Dendritic cell treated with granulocyte-macrophage colony-stimulating factor and Interleukin-4, amounts not matched to agents 40 ng/mL and 50 ng/mL, for 4 days (primary cell): Measurements from ENCODE around the gene ZNRF3.
"Not testable (repeated sequence)": the region's sequence is repeated elsewhere in the genome, so short reads cannot be mapped to it uniquely, and the experiment has no call there.

ENCODE experiments used
- H3K27ac Mint-ChIP-seq: one replicate; pipeline ENCODE4 v1.8.0; 2022; ENCODE audit warnings: mild to moderate bottlenecking, mixed read lengths
- H3K27me3 Mint-ChIP-seq: one replicate; pipeline ENCODE4 v1.8.0; 2022; ENCODE audit warnings: mild to moderate bottlenecking, mixed read lengths
- H3K36me3 Mint-ChIP-seq: one replicate; pipeline ENCODE4 v1.8.0; 2022; ENCODE audit warnings: low read depth, mixed read lengths
- H3K4me1 Mint-ChIP-seq: one replicate; pipeline ENCODE4 v1.8.0; 2022; ENCODE audit warnings: low read depth, mixed read lengths
- H3K4me3 Mint-ChIP-seq: one replicate; pipeline ENCODE4 v1.8.0; 2022; ENCODE audit warnings: mild to moderate bottlenecking, moderate library complexity, mixed read lengths
- H3K9me3 Mint-ChIP-seq: one replicate; pipeline ENCODE4 v1.8.0; 2022; ENCODE audit warnings: mixed read lengths
- intact Hi-C: fragments of 100-400 bp; cut with micrococcal nuclease; formaldehyde crosslinking; loops from one replicate; pipeline ENCODE4 v1.15.0; 2022

Gene ZNRF3

GRCh38 chr22:28869736-28870135, 13.6 kb upstream of the ZNRF3 start:
- Mint-ChIP-seq H3K36me3 (no peaks in the 10 kb centered on the region), H3K9me3 (peaks cover 9% of the 10 kb centered on the region), H3K27ac (no peak overlapping the region), H3K4me1 (peaks cover 5% of the 10 kb centered on the region), H3K27me3 (no peaks in the 10 kb centered on the region), H3K4me3 (no peak overlapping the region)
- intact Hi-C loops = no loop called here

- H3K4me3 Mint-ChIP-seq = no peak overlapping the region
- no peaks in the 10 kb centered on the region for H3K36me3 Mint-ChIP-seq
- no peaks in the 10 kb centered on the region for H3K9me3 Mint-ChIP-seq
- no peak overlapping the region for H3K27ac Mint-ChIP-seq
- H3K4me1 Mint-ChIP-seq = peaks cover 5% of the 10 kb centered on the region
- intact Hi-C loops = no loop called here
- H3K27me3 Mint-ChIP-seq = no peaks in the 10 kb centered on the region
Observed at GRCh38 chr22:28873183-28873963, 10.0 kb upstream of the ZNRF3 start.

- H3K27ac Mint-ChIP-seq = no peak overlapping the region
- H3K27me3 Mint-ChIP-seq = no peaks in the 10 kb centered on the region
- intact Hi-C loops = no loop called here
- no peaks in the 10 kb centered on the region for H3K36me3 Mint-ChIP-seq
- H3K4me3 Mint-ChIP-seq = no peak overlapping the region
- H3K9me3 Mint-ChIP-seq = no peaks in the 10 kb centered on the region
- H3K4me1 Mint-ChIP-seq = peaks cover 5% of the 10 kb centered on the region
Observed at GRCh38 chr22:28874061-28874460, 9.3 kb upstream of the ZNRF3 start.

- Mint-ChIP-seq H3K36me3 (no peaks in the 10 kb centered on the region), H3K4me1 (peaks cover 5% of the 10 kb centered on the region), H3K4me3 (no peak overlapping the region), H3K27me3 (no peaks in the 10 kb centered on the region), H3K27ac (no peak overlapping the region), H3K9me3 (no peaks in the 10 kb centered on the region)
- intact Hi-C loops = no loop called here
Observed at GRCh38 chr22:28874811-28875320, 8.5 kb upstream of the ZNRF3 start.

GRCh38 chr22:28882545-28882877, 861 bp upstream of the ZNRF3 start:
- Mint-ChIP-seq H3K4me3 (peak overlapping the region; percentile 80), H3K27ac (peak overlapping the region; percentile 70)

GRCh38 chr22:28883657-28883916, 215 bp downstream of the ZNRF3 start:
- Mint-ChIP-seq H3K36me3 (no peaks in the 10 kb centered on the region), H3K4me1 (peaks cover 11% of the 10 kb centered on the region), H3K9me3 (no peaks in the 10 kb centered on the region), H3K27me3 (peaks cover 27% of the 10 kb centered on the region), H3K27ac (no peak overlapping the region), H3K4me3 (peak overlapping the region; percentile 80)
- intact Hi-C loops = loop anchor here (5.0 kb wide), 1 partner anchor 269 kb away; no protein-coding TSS in a partner anchor

More at GRCh38 chr22:28882545-28882877, 861 bp upstream of the ZNRF3 start:
- Mint-ChIP-seq H3K9me3 (no peaks in the 10 kb centered on the region), H3K36me3 (no peaks in the 10 kb centered on the region), H3K4me1 (peaks cover 15% of the 10 kb centered on the region), H3K27me3 (peaks cover 27% of the 10 kb centered on the region)
- intact Hi-C loops = loop anchor here (5.0 kb wide), 1 partner anchor 270 kb away; no protein-coding TSS in a partner anchor

GRCh38 chr22:28883917-28884746, 760 bp downstream of the ZNRF3 start:
- H3K27ac Mint-ChIP-seq = no peak overlapping the region
- no peaks in the 10 kb centered on the region for H3K9me3 Mint-ChIP-seq
- H3K4me3 Mint-ChIP-seq = peak overlapping the region; percentile 50
- H3K36me3 Mint-ChIP-seq = no peaks in the 10 kb centered on the region
- H3K4me1 Mint-ChIP-seq = peaks cover 11% of the 10 kb centered on the region
- H3K27me3 Mint-ChIP-seq = peaks cover 27% of the 10 kb centered on the region
- intact Hi-C loops = loop anchor here (5.0 kb wide), 1 partner anchor 268 kb away; no protein-coding TSS in a partner anchor

GRCh38 chr22:28884747-28885350, 1.5 kb downstream of the ZNRF3 start:
- H3K4me3 Mint-ChIP-seq = peak overlapping the region; percentile 50
- no peaks in the 10 kb centered on the region for H3K36me3 Mint-ChIP-seq
- peaks cover 11% of the 10 kb centered on the region for H3K4me1 Mint-ChIP-seq
- no peak overlapping the region for H3K27ac Mint-ChIP-seq
- peaks cover 27% of the 10 kb centered on the region for H3K27me3 Mint-ChIP-seq
- no peaks in the 10 kb centered on the region for H3K9me3 Mint-ChIP-seq
- intact Hi-C loops = loop anchor here (5.0 kb wide), 1 partner anchor 267 kb away; no protein-coding TSS in a partner anchor

- H3K4me3 Mint-ChIP-seq = no peak overlapping the region
- peaks cover 11% of the 10 kb centered on the region for H3K4me1 Mint-ChIP-seq
- H3K9me3 Mint-ChIP-seq = no peaks in the 10 kb centered on the region
- intact Hi-C loops = no loop called here
- peaks cover 27% of the 10 kb centered on the region for H3K27me3 Mint-ChIP-seq
- no peak overlapping the region for H3K27ac Mint-ChIP-seq
- no peaks in the 10 kb centered on the region for H3K36me3 Mint-ChIP-seq
Observed at GRCh38 chr22:28885939-28886338, 2.6 kb downstream of the ZNRF3 start.

GRCh38 chr22:28886679-28887078, 3.3 kb downstream of the ZNRF3 start:
- H3K27ac Mint-ChIP-seq, H3K36me3 Mint-ChIP-seq, H3K9me3 Mint-ChIP-seq, intact Hi-C loops, H3K4me3 Mint-ChIP-seq: not testable (repeated sequence)
- H3K27me3 Mint-ChIP-seq = peaks cover 27% of the 10 kb centered on the region
- H3K4me1 Mint-ChIP-seq = peaks cover 11% of the 10 kb centered on the region

GRCh38 chr22:28887725-28888459, 4.5 kb downstream of the ZNRF3 start:
- H3K27ac Mint-ChIP-seq = no peak overlapping the region
- intact Hi-C loops = no loop called here
- H3K9me3 Mint-ChIP-seq = no peaks in the 10 kb centered on the region
- peaks cover 2% of the 10 kb centered on the region for H3K4me1 Mint-ChIP-seq
- peaks cover 26% of the 10 kb centered on the region for H3K27me3 Mint-ChIP-seq
- H3K36me3 Mint-ChIP-seq = no peaks in the 10 kb centered on the region
- no peak overlapping the region for H3K4me3 Mint-ChIP-seq

- Mint-ChIP-seq H3K9me3 (no peaks in the 10 kb centered on the region), H3K27ac (no peak overlapping the region), H3K4me1 (no peaks in the 10 kb centered on the region), H3K4me3 (no peak overlapping the region), H3K36me3 (no peaks in the 10 kb centered on the region), H3K27me3 (peaks cover 20% of the 10 kb centered on the region)
- intact Hi-C loops = no loop called here
Observed at GRCh38 chr22:28889478-28890024, 6.2 kb downstream of the ZNRF3 start.

GRCh38 chr22:28891156-28891733, 7.9 kb downstream of the ZNRF3 start:
- Mint-ChIP-seq H3K9me3 (no peaks in the 10 kb centered on the region), H3K27ac (no peak overlapping the region), H3K4me3 (no peak overlapping the region)

More at GRCh38 chr22:28891156-28891733, 7.9 kb downstream of the ZNRF3 start:
- peaks cover 9% of the 10 kb centered on the region for H3K27me3 Mint-ChIP-seq
- intact Hi-C loops = no loop called here
- H3K36me3 Mint-ChIP-seq = no peaks in the 10 kb centered on the region
- no peaks in the 10 kb centered on the region for H3K4me1 Mint-ChIP-seq
